ENCODE measurements around the gene ZBED1.
A peak's percentile ranks its signal among the peaks of the same experiment; 100 is the strongest.
"Not testable (repeated sequence)": the region's sequence is repeated elsewhere in the genome, so short reads cannot be mapped to it uniquely, and the experiment has no call there.

Gene ZBED1

GRCh38 chrX:2500803-2501558 lies at the start of gene ZBED1, which contains the start of gene DHRSX:
Gene ZBED1, minus strand, starts transcription at chrX:2500976. Its CDS starts 10,257 bp downstream, at chrX:2490719.
Gene DHRSX, minus strand, starts transcription at chrX:2500976. Its CDS starts 51 bp downstream, at chrX:2500925.
- peak in 1 of 2 donors; percentile 14 for DNase-seq (ENCODE audit: low read depth in 2 of 2, low spot score in 1 of 2)

DNA sequence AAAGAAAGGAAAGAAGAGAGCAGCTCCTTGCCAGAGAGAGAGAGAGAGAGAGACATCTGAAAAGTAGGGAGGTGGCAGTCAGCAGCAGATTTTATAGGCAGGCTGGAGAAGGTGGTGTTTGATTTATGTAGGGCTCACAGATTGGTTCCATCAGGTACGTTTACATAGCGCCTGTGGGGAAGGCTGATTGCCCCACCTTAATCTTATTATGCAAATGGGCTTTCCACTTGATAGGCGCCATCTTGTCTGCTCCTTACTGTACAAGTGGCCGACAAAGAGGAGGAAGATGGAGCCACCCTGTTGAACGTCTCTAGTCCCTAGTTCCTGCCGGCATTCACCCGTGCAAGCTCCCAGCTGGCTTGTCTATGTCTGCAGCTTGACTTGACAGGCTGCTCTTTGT lies 49.1 kb upstream of the ZBED1 start:
- DNase-seq (ENCODE audit: low read depth in 2 of 2, low spot score in 1 of 2): no peak

- no peak for DNase-seq (ENCODE audit: low read depth in 2 of 2, low spot score in 1 of 2)
Measured at GRCh38 chrX:2548711-2549423, 48.1 kb upstream of the ZBED1 start.

DNA sequence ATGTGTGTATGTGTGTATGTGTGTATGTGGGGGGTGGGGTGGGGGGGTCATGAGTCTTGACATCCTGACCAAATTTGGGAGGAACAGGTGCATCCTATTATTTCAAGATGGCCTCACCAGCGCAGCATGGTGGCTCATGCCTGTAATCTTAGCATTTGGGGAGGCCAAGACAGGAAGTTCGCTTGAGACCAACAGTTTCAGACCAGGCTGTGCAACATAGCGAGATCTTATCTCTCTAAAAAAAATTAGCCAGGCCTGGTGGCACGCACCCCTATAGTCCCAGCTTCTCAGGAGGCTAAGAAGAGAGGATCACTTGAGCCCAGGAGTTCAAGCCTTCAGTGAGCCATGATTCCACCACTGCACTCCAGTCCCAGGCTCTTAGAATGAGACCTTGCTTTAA lies 47.0 kb upstream of the ZBED1 start:
- no peak for DNase-seq (ENCODE audit: low read depth in 2 of 2, low spot score in 1 of 2)

DNA sequence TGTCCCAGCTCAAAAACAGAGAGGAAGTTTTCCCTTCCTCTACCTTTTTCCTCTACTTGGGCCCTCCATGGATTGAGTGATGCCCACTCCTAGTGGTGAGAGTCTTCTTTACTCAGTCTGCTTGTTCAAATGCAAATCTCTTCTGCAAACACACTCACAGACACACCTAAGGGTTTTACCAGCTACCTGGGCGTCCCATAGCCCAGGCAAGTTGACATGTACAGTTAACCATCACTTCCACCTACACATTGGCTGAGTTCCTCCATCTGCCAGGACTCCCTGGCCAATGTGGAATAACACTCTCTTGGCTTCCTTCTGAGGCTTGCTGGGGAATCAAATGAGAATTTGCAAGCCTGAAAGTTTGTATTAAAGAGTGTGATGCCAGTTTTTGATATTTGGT lies 45.7 kb upstream of the ZBED1 start:
- no peak for DNase-seq (ENCODE audit: low read depth in 2 of 2, low spot score in 1 of 2)

GRCh38 chrX:2545144-2545543 lies 44.4 kb upstream of the ZBED1 start:
- no peak for DNase-seq (ENCODE audit: low read depth in 2 of 2, low spot score in 1 of 2)

DNA sequence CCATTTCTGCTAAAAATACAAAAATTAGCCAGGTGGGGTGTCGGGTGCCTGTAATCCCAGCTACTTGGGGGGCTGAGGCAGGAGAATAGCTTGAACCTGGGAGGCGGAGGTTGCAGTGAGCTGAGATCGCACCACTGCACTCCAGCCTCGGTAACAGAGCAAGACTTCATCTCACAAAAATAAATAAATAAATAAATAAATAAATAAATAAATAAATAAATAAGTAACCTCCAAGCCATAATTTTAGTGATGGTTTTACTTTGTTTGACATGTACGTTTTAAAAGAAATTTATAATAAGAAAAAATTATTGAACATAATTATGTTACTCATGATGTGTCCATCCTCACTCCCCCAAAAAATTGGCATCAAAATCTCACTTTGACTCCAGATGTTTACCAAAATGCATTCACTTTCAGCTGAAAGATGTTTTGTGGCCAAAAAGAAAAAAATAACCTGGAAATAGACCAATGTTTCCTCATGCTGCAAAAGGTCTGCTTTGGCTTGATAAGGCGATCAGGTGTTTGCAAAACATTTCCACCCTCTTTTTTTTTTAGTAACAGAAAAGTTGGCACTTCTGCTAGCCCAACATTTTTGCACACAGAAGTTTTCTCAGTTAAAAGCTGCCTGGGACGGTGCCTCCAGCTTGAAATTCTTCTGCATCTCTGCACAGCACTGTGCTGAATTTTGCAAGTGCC lies 42.2 kb upstream of the ZBED1 start:
- no peak for DNase-seq (ENCODE audit: low read depth in 2 of 2, low spot score in 1 of 2)

DNA sequence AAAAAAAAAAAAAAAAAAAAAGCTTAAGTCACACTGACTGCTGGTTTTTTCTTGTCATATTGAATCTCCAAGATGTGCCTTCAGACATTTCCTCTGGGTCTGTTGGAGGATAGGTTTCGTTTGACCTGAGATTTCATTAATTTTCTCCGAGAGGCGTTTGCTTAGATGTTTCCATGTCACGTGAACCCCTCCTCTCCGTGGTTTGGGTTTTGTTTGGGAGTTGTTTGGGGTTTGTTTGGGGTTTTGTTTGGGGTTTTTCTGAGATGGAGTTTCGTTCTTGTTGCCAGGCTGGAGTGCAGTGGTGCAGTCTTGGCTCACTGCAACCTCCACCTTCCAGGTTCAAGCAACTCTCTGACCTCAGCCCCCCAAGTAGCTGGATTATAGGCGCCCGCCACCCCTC lies 40.8 kb upstream of the ZBED1 start:
- DNase-seq (ENCODE audit: low read depth in 2 of 2, low spot score in 1 of 2): no peak

DNA sequence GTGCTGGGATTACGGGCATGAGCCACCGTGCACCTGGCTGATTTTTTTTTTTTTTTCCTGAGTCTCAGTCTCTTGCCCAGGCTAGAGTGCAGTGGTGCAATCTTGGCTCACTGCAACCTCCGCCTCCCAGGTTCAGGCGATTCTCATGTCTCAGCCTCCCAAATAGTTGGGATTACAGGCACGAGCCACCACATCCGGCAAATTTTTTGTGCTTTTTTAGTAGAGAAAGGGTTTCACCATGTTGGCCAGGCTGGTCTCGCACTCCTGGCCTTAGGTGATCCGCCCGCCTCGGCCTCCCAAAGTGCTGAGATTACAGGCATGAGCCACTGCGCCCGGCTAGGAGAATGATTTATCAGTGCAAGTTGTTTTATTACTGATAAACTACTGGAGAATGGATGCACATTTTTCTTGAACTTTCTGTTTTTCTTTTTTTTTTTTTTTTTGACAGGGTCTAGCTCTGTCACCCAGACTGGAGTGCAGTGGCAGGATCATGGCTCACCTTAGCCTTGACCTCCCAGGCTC lies 39.7 kb upstream of the ZBED1 start:
- no peak for DNase-seq (ENCODE audit: low read depth in 2 of 2, low spot score in 1 of 2)

- no peak for DNase-seq (ENCODE audit: low read depth in 2 of 2, low spot score in 1 of 2)
Measured at GRCh38 chrX:2539586-2539985, 38.8 kb upstream of the ZBED1 start.

GRCh38 chrX:2538031-2538757 lies 37.4 kb upstream of the ZBED1 start:
- DNase-seq (ENCODE audit: low read depth in 2 of 2, low spot score in 1 of 2): no peak

- DNase-seq (ENCODE audit: low read depth in 2 of 2, low spot score in 1 of 2): no peak
Measured at GRCh38 chrX:2536974-2537373, 36.2 kb upstream of the ZBED1 start.

- DNase-seq (ENCODE audit: low read depth in 2 of 2, low spot score in 1 of 2): no peak
Measured at GRCh38 chrX:2536141-2536540, 35.4 kb upstream of the ZBED1 start.

- DNase-seq (ENCODE audit: low read depth in 2 of 2, low spot score in 1 of 2): not testable (repeated sequence)
Measured at GRCh38 chrX:2534261-2535021, 33.7 kb upstream of the ZBED1 start.

GRCh38 chrX:2533424-2533823 lies 32.6 kb upstream of the ZBED1 start:
- no peak for DNase-seq (ENCODE audit: low read depth in 2 of 2, low spot score in 1 of 2)

GRCh38 chrX:2526390-2526789 lies 25.6 kb upstream of the ZBED1 start:
- DNase-seq (ENCODE audit: low read depth in 2 of 2, low spot score in 1 of 2): no peak

- DNase-seq (ENCODE audit: low read depth in 2 of 2, low spot score in 1 of 2): no peak
Measured at GRCh38 chrX:2523911-2524310, 23.1 kb upstream of the ZBED1 start.

GRCh38 chrX:2521927-2522386 lies 21.2 kb upstream of the ZBED1 start:
- DNase-seq (ENCODE audit: low read depth in 2 of 2, low spot score in 1 of 2): no peak

- DNase-seq (ENCODE audit: low read depth in 2 of 2, low spot score in 1 of 2): no peak
Measured at GRCh38 chrX:2521092-2521926, 20.5 kb upstream of the ZBED1 start.

All from stimulated activated CD8-positive, alpha-beta memory T cell treated with anti-CD3 and anti-CD28 coated beads, Interleukin-4, amount 100 ng/mL, for 1 hour (primary cell).